Small intestine (tissue), 7 donors: ENCODE data around the gene MDN1. TPM values are rescaled to one million over a fixed set of nuclear protein-coding genes. Genes with fewer than 3 reads are reported as not detected.
"Not testable (repeated sequence)": the region's sequence is repeated elsewhere in the genome, so short reads cannot be mapped to it uniquely, and the experiment has no call there.

Experiments used
- DNase-seq, 2 donors: peaks; one replicate each; pipeline versions ENCODE4 v3.0.0 to v3.0.0-alpha.2; 2013
- FAIRE-seq: peaks from 2 replicates; lab custom pipeline; 2012; peaks lifted over from hg19 to GRCh38; lab: Jason Lieb, UNC
- H3K27ac ChIP-seq, 3 donors: one replicate each; pipeline ENCODE4 v1.5.1; 2013; ENCODE audit warnings: low read length in 2 of 3, mild to moderate bottlenecking in 2 of 3, control low read depth in 1 of 3, inconsistent platforms in 1 of 3, low read depth in 1 of 3, moderate library complexity in 1 of 3
- H3K27me3 ChIP-seq, 3 donors: one replicate each; pipeline ENCODE4 v1.6.1; 2013; ENCODE audit warnings: low read length in 3 of 3, inconsistent platforms in 1 of 3; ENCODE audit not compliant: control insufficient read depth in 3 of 3, insufficient read depth in 3 of 3
- H3K36me3 ChIP-seq, 3 donors: one replicate each; pipeline ENCODE4 v1.6.1; 2013; ENCODE audit warnings: low read length in 3 of 3, inconsistent platforms in 1 of 3, low read depth in 1 of 3, mild to moderate bottlenecking in 1 of 3, moderate library complexity in 1 of 3; ENCODE audit not compliant: control insufficient read depth in 3 of 3, insufficient read depth in 2 of 3
- H3K4me1 ChIP-seq, 3 donors: one replicate each; pipeline ENCODE4 v1.6.1; 2013; ENCODE audit warnings: low read length in 2 of 3, inconsistent platforms in 1 of 3, low read depth in 1 of 3, mild to moderate bottlenecking in 1 of 3, moderate library complexity in 1 of 3; ENCODE audit not compliant: control insufficient read depth in 3 of 3, insufficient read depth in 2 of 3
- H3K4me3 ChIP-seq, 3 donors: one replicate each; pipeline ENCODE4 v1.5.1; 2013; ENCODE audit warnings: low read length in 3 of 3, control low read depth in 1 of 3, inconsistent platforms in 1 of 3, low read depth in 1 of 3, mild to moderate bottlenecking in 1 of 3, moderate library complexity in 1 of 3
- H3K9me3 ChIP-seq, 2 donors: one replicate each; pipeline ENCODE4 v1.6.1; 2013; ENCODE audit warnings: low read depth in 1 of 2, low read length in 1 of 2; ENCODE audit not compliant: control insufficient read depth in 2 of 2, insufficient read depth in 1 of 2
- WGBS, 3 donors: extraction: QIAGEN DNeasy Blood & Tissue Kit; methylation state at CpG; one replicate each; pipeline ENCODE4 v1.1.7; 2013; 5-methylcytosine and 5-hydroxymethylcytosine counted together
- polyA plus RNA-seq, 4 donors: library from polyadenylated mRNA; stranded (reverse) in 3 of 4; unstranded in 1 of 4; fragments of 200-250 nt in 3 of 4; fragments of 120-200 nt in 1 of 4; gene quantifications; one replicate each; pipeline versions ENCODE4 v1.2.1 to v1.2.3, GENCODE V29; 2013
- donor health status: healthy with polysubstance abuse.
- donor health status: control.
- donor health status: control.
- donor health status: Bipolar disorder and iron deficiency.
- donor health status: healthy.

The MDN1 gene
- polyA plus RNA-seq, 4 donors, result 8.6 to 24.0 (median 15.3) TPM

DNA sequence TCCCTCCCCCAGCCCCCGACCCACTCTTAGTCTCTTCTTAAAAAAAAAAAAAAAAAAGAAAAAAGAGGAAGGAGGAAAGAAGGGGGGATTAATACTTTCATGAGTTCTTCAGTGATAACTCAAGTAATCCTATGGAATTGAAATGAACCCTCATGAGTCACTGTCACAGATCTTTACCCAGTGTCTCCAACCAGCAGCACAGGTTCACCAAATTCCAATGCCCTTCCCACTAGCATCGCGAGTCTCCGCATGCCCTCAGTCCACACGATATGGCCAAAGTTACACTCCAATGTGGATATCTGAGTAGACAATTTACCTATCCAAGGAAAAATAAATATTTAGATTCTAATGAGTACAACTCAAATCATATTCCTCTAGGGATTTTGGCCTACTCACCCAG, 74.5 kb downstream of the MDN1 start:
- no peak for DNase-seq

DNA sequence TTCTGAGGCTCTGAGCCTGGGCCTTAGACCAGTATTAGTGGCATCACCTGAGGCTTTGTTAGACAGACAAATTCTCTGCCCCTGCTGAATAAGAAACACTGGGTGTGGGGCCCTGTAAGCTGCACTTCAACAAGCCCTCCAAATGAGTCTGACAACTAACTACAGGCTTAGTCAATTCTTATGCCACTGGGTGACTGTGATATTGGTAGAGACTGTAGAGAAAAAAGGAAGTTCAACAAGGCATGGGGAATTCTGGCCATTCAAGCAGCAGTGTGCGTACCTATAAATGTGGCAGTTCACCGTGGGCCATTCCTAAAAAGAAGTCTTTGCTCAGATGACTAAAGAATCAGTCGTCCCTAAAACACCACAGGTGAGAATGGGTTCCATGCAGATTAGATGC, 82.7 kb downstream of the MDN1 start:
- WGBS, 3 donors, result 92 to 93% (median 92%) methylated on average over 3 of the region's 3 CpGs
- Histone ChIP-seq H3K27me3 (no peaks in the 10 kb centered on the region), H3K4me1 (no peaks in the 10 kb centered on the region), H3K4me3 (no peak overlapping the region), H3K9me3 (no peaks in the 10 kb centered on the region), H3K27ac (no peak overlapping the region), H3K36me3 (peaks cover 7 to 25% (median 8%) of the 10 kb centered on the region in 3 donors)
- no peak for DNase-seq
- FAIRE-seq, result no peak

More for the DNA sequence above, 74.5 kb downstream of the MDN1 start:
- no peak for FAIRE-seq
- no peak overlapping the region for H3K4me3 ChIP-seq
- H3K27me3 ChIP-seq, result no peaks in the 10 kb centered on the region
- no peak overlapping the region for H3K27ac ChIP-seq
- 95 to 97% (median 96%) methylated on average over 5 of the region's 5 CpGs for WGBS, 3 donors
- no peaks in the 10 kb centered on the region for H3K9me3 ChIP-seq
- H3K36me3 ChIP-seq, result peaks cover 13 to 38% (median 21%) of the 10 kb centered on the region in 3 donors
- H3K4me1 ChIP-seq, result no peaks in the 10 kb centered on the region

DNA sequence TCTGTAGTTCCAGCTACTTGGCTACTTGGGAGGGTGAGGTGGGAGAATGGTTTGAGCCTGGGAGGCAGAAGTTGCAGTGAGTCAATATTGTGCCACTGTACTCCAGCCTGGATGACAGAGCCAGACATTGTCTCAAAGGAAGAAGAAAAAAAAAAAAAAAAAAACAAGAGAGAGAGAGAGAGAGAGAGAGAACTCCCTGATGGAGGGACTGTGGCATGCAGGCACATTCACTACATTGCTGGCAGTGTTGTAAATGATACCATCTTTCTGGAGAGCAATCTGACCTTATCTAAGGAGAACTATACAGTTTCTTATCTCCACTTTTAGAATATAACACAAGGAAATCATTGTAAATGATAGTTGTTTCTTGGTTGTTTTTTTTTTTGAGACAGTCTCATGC, 85.1 kb downstream of the MDN1 start:
- DNase-seq (no peak), FAIRE-seq (no peak)
- Histone ChIP-seq H3K4me1 (no peaks in the 10 kb centered on the region), H3K27me3 (no peaks in the 10 kb centered on the region), H3K36me3 (peaks cover 7 to 21% (median 10%) of the 10 kb centered on the region in 3 donors), H3K4me3 (no peak overlapping the region), H3K9me3 (no peaks in the 10 kb centered on the region), H3K27ac (no peak overlapping the region)

DNA sequence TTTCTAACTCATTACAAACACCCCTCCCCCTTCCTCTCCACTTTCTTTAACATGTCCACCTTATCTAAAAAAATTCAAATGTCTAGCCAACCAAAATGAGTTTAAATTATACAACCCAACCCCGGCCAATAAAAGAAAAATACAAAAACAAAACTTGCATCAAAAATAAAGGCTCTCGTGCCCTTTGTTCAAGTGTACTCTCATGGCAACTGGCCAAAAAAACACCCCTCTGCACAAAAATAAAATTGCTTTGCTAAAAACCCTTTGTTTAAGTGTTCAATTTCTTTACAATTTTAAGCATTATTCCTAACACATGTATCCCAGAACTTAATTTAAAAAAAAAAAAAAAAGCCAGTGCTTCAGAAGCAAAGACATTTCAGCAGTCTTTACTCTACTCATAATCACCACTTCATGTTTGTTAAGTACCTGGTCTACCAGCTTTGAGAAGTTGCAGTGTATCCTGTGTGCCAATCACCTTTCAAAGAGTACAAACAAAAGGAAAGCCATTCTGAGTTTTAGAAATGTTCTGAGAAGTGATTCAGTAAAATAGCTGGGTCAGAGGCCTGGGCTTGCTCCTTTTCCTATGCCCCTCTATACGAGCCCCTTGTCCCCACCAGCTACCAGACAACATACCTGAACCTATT, 87.5 kb downstream of the MDN1 start:
- H3K36me3 ChIP-seq, result peaks cover 8 to 24% (median 13%) of the 10 kb centered on the region in 3 donors
- H3K4me1 ChIP-seq, result no peaks in the 10 kb centered on the region
- no peak overlapping the region for H3K27ac ChIP-seq
- 91 to 97% (median 93%) methylated on average over 3 of the region's 3 CpGs for WGBS, 3 donors
- FAIRE-seq (no peak), DNase-seq (no peak)
- H3K9me3 ChIP-seq, result no peaks in the 10 kb centered on the region
- H3K4me3 ChIP-seq, result no peak overlapping the region
- no peaks in the 10 kb centered on the region for H3K27me3 ChIP-seq

DNA sequence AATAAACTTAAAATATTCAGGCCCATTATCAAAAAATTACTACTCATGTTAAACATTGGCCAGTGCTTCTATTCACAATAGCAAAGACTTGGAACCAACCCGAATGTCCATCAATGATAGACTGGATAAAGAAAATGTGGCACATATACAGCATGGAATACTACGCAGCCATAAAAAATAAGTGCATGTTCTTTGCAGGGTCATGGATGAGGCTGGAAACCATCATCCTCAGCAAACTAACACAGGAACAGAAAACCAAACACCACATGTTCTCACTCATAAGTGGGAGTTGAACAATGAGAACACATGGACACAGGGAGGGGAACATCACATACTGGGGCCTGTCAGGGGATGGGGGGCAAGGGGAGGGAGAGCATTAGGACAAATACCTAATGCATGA, 88.3 kb downstream of the MDN1 start:
- FAIRE-seq, H3K9me3 ChIP-seq, H3K27ac ChIP-seq, H3K27me3 ChIP-seq, H3K4me1 ChIP-seq, DNase-seq, H3K4me3 ChIP-seq: not testable (repeated sequence)
- WGBS, 3 donors, result 97 to 99% (median 98%) methylated on average over 2 of the region's 2 CpGs
- H3K36me3 ChIP-seq, result peaks cover 10 to 19% (median 14%) of the 10 kb centered on the region in 3 donors

DNA sequence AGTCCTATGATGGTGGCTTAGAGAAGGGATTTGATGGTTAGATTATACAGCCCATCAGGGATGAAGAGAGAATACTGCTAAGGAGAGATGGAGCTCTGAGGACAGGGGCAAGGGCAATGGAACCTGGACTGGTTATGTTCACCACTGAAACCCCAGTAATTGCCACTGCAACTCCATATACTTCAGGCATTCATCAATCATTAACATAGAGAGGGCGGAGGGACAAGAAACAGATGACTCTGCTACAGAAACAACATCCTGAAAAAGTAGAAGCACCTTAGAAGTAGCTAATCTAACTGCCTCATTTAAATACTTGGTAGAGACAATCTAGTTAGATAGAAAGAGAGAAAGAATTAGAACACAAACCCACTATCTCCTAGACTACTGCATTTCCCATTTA, 89.8 kb downstream of the MDN1 start:
- Histone ChIP-seq H3K27ac (no peak overlapping the region), H3K36me3 (peaks cover 10 to 17% (median 14%) of the 10 kb centered on the region in 3 donors)
- no peak for FAIRE-seq

DNA sequence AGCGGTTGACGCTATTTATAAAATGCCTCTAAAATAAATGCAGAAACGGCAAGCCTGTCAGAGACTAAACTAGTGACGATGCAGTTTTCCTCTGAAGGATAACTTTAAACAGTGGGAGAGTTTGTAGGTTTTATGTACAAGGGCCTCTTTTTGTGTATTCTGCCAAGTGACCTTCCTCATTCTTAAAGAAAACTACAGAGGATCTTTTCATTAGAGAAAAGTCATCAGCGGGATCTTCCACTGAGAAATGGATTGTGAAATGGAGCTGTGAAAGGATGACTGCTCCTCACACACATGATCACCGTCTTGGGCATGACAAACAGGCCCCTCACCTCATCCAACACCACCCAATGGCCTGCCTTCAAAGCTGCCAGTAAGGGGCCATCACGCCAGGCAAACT, 92.1 kb downstream of the MDN1 start:
- H3K4me3 ChIP-seq, result no peak overlapping the region
- peaks cover 13 to 25% (median 16%) of the 10 kb centered on the region in 3 donors for H3K36me3 ChIP-seq
- no peaks in the 10 kb centered on the region for H3K4me1 ChIP-seq
- DNase-seq (no peak), FAIRE-seq (no peak)
- H3K27me3 ChIP-seq, result no peaks in the 10 kb centered on the region
- 88 to 97% (median 94%) methylated on average over 7 of the region's 7 CpGs for WGBS, 3 donors
- H3K27ac ChIP-seq, result no peak overlapping the region
- H3K9me3 ChIP-seq, result no peaks in the 10 kb centered on the region

More for the DNA sequence above, 89.8 kb downstream of the MDN1 start:
- Histone ChIP-seq H3K4me1 (no peaks in the 10 kb centered on the region), H3K27me3 (no peaks in the 10 kb centered on the region), H3K4me3 (no peak overlapping the region), H3K9me3 (no peaks in the 10 kb centered on the region)
- 69 to 83% (median 80%) methylated on average over 1 of the region's 1 CpG for WGBS, 3 donors
- DNase-seq, result peak; percentile 6 to 36

DNA sequence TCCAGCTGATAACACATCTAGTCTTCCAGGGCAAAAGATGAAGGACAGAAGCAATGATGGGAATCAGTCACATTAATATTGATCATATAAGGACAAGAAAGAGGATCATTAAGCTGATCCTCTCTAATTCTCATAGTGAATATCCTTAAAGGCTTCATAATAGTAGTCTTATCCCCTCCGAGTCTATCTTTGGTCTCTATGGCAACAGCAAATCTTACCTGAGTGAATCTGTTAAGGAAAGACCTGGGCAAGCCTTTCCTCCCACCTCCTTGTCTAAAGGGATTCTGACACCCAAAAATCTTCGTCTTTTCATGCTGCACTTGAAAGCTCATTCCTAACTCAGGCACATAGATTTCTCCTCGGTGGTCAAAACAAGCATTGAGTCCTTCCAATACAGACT, 94.6 kb downstream of the MDN1 start:
- H3K4me3 ChIP-seq, result no peak overlapping the region
- no peaks in the 10 kb centered on the region for H3K27me3 ChIP-seq
- no peak overlapping the region for H3K27ac ChIP-seq
- H3K4me1 ChIP-seq, result no peaks in the 10 kb centered on the region
- H3K36me3 ChIP-seq, result peaks cover 13 to 34% (median 25%) of the 10 kb centered on the region in 3 donors
- DNase-seq (no peak), FAIRE-seq (no peak)
- WGBS, 3 donors, result 84 to 96% (median 88%) methylated on average over 3 of the region's 3 CpGs
- H3K9me3 ChIP-seq, result no peaks in the 10 kb centered on the region

DNA sequence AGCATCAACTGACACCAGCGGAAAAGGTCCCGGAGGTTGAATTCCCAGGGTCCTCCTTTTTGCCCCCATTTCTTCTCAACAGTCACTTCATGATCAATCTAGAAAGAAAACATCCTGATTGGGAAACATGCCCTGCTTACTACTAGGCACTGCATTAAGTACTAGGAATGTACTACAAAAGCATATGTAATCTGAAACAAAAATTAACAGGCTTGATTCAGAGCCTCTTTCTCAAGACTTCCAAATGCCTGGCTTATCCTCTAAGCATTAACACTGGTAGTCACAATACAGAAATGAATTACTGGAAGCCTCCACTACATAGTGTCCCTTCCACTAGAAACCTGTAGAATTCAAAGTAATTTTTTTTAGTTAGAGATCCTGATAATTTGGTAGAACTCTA, 96.5 kb downstream of the MDN1 start:
- FAIRE-seq (no peak), DNase-seq (no peak)
- no peaks in the 10 kb centered on the region for H3K9me3 ChIP-seq
- WGBS, 3 donors, result 99 to 100% (median 100%) methylated on average over 2 of the region's 2 CpGs
- H3K27me3 ChIP-seq, result no peaks in the 10 kb centered on the region
- H3K36me3 ChIP-seq, result peaks cover 17 to 34% (median 27%) of the 10 kb centered on the region in 3 donors
- no peaks in the 10 kb centered on the region for H3K4me1 ChIP-seq
- no peak overlapping the region for H3K27ac ChIP-seq
- no peak overlapping the region for H3K4me3 ChIP-seq
